GM23338 (cell line): ENCODE data around the gene ASIC3. TPM values are rescaled to one million over a fixed set of nuclear protein-coding genes. Genes with fewer than 3 reads are reported as not detected.

ENCODE experiments used
- ATAC-seq: fragments of 200-7000 bp; cut with Tn5 transposase; 3 replicates; pipeline ENCODE4 v1.9.1; 2020
- DNase-seq: peaks from one replicate; pipeline ENCODE4 v3.0.0-alpha.2; 2015; ENCODE audit warnings: low spot score
- H2AFZ ChIP-seq: fragments of 200-600 bp; sonication (generic); 2 replicates; pipeline ENCODE4 v1.8.0; 2016; ENCODE audit warnings: antibody characterized with exemption, mild to moderate bottlenecking, moderate library complexity
- H3F3A ChIP-seq: fragments of 200-600 bp; sonication (generic); replicated peaks from 2 replicates; pipeline ENCODE4 v1.8.0; 2017; ENCODE audit warnings: antibody characterized with exemption, mixed run types, low read depth
- H3K27ac ChIP-seq: fragments of 200-600 bp; sonication (generic); 2 replicates; pipeline ENCODE4 v1.6.1; 2016; ENCODE audit warnings: low read depth
- H3K27me3 ChIP-seq: fragments of 200-600 bp; sonication (generic); 2 replicates; pipeline ENCODE4 v1.8.0; 2016; ENCODE audit warnings: mild to moderate bottlenecking, mixed run types, moderate library complexity; ENCODE audit not compliant: insufficient read depth
- H3K36me3 ChIP-seq: fragments of 200-600 bp; sonication (generic); 2 replicates; pipeline ENCODE4 v1.8.0; 2016; ENCODE audit warnings: mild to moderate bottlenecking; ENCODE audit not compliant: insufficient read depth
- H3K4me1 ChIP-seq: fragments of 200-600 bp; sonication (generic); 2 replicates; pipeline ENCODE4 v1.8.0; 2016; ENCODE audit warnings: mild to moderate bottlenecking, moderate library complexity; ENCODE audit not compliant: insufficient read depth
- H3K4me2 ChIP-seq: fragments of 200-600 bp; sonication (generic); 2 replicates; pipeline ENCODE4 v1.7.1; 2017; ENCODE audit warnings: mixed run types
- H3K4me3 ChIP-seq: fragments of 200-600 bp; sonication (generic); 2 replicates; pipeline ENCODE4 v1.6.1; 2016; ENCODE audit warnings: mixed run types
- H3K79me2 ChIP-seq: fragments of 200-600 bp; sonication (generic); replicated peaks from 2 replicates; pipeline ENCODE4 v1.8.0; 2017; ENCODE audit warnings: mild to moderate bottlenecking; ENCODE audit not compliant: insufficient read depth
- H3K9me2 ChIP-seq: fragments of 200-600 bp; sonication (generic); 2 replicates; pipeline ENCODE4 v1.8.0; 2017; ENCODE audit not compliant: insufficient read depth
- H4K20me1 ChIP-seq: fragments of 200-600 bp; sonication (generic); replicated peaks from 2 replicates; pipeline ENCODE4 v1.8.0; 2017; ENCODE audit warnings: mild to moderate bottlenecking; ENCODE audit not compliant: insufficient read depth
- H3K27ac Mint-ChIP-seq: 2 replicates; pipeline ENCODE4 v1.8.0; 2020; ENCODE audit warnings: inconsistent platforms, mild to moderate bottlenecking, moderate library complexity, mixed read lengths
- H3K27me3 Mint-ChIP-seq: 3 replicates; pipeline ENCODE4 v1.8.0; 2022; ENCODE audit warnings: low read depth, mild to moderate bottlenecking, moderate library complexity, mixed read lengths, inconsistent platforms; ENCODE audit not compliant: insufficient read depth, poor library complexity
- H3K36me3 Mint-ChIP-seq: 3 replicates; pipeline ENCODE4 v1.8.0; 2021; ENCODE audit warnings: low read depth, mild to moderate bottlenecking, inconsistent platforms, moderate library complexity, mixed read lengths
- H3K4me1 Mint-ChIP-seq: 3 replicates; pipeline ENCODE4 v1.8.0; 2020; ENCODE audit warnings: mild to moderate bottlenecking, inconsistent platforms, mixed read lengths
- H3K4me3 Mint-ChIP-seq: 3 replicates; pipeline ENCODE4 v1.8.0; 2021; ENCODE audit warnings: moderate library complexity, mild to moderate bottlenecking, inconsistent platforms, mixed read lengths
- H3K9me3 Mint-ChIP-seq: 3 replicates; pipeline ENCODE4 v1.8.0; 2020; ENCODE audit warnings: moderate library complexity, mild to moderate bottlenecking, inconsistent platforms, mixed read lengths
- EZH2phosphoT487 ChIP-seq: fragments of 200-600 bp; sonication (generic); IDR thresholded peaks from one replicate; pipeline ENCODE4 v1.8.1; 2018; ENCODE audit warnings: antibody characterized with exemption; ENCODE audit not compliant: unreplicated experiment
- JUNB ChIP-seq: IDR thresholded peaks from one replicate; pipeline ENCODE4 v1.6.1; 2016; ENCODE audit warnings: antibody characterized with exemption; ENCODE audit not compliant: unreplicated experiment
- NANOG ChIP-seq: IDR thresholded peaks from 2 replicates; pipeline ENCODE4 v1.6.1; 2016; ENCODE audit warnings: antibody characterized with exemption, borderline replicate concordance
- POLR2AphosphoS5 ChIP-seq: IDR thresholded peaks from 2 replicates; pipeline ENCODE4 v1.6.1; 2016; ENCODE audit warnings: antibody characterized with exemption, low read depth
- REST ChIP-seq: IDR thresholded peaks from one replicate; pipeline ENCODE4 v1.6.1; 2018; ENCODE audit warnings: antibody characterized with exemption; ENCODE audit not compliant: unreplicated experiment
- ZNF114 ChIP-seq: fragments of 250-450 bp; sonication (Bioruptor Pico); IDR thresholded peaks from 2 replicates; pipeline ENCODE4 v1.5.0; 2020; ENCODE audit warnings: mild to moderate bottlenecking, moderate library complexity
- ZNF331 ChIP-seq: fragments of 250-450 bp; sonication (Bioruptor Pico); IDR thresholded peaks from 2 replicates; pipeline ENCODE4 v1.5.0; 2020; ENCODE audit warnings: low read depth, mild to moderate bottlenecking, moderate library complexity
- polyA plus RNA-seq: library from polyadenylated mRNA; unstranded; fragments of >200 nt; fragmentation: Nextera tagmentation; extraction: Ambion mirVana; gene quantifications from 2 replicates; pipeline ENCODE4 v1.2.1, GENCODE V29; 2016
- total RNA-seq: library from RNA; depleted of rRNA; stranded (reverse); fragments of >200 nt; shearing (Covaris generic); gene quantifications from 2 replicates; pipeline ENCODE4 v1.2.3, GENCODE V29; 2014
- TF ChIP-seq, protein P1 (sequence below), 2 experiments: fragments of 200-600 bp in 1 of 2; sonication (generic) in 1 of 2; conservative IDR thresholded peaks; 2 replicates each; pipeline versions ENCODE4 v1.5.1 to v1.6.1; 2016 to 2017; ENCODE audit warnings: antibody characterized with exemption in 2 of 2, low read depth in 2 of 2, mild to moderate bottlenecking in 2 of 2, moderate library complexity in 1 of 2

ASIC3 gene
- total and polyA plus RNA-seq, 2 experiments from 2014 or later = 0.87 to 0.90 TPM

DNA sequence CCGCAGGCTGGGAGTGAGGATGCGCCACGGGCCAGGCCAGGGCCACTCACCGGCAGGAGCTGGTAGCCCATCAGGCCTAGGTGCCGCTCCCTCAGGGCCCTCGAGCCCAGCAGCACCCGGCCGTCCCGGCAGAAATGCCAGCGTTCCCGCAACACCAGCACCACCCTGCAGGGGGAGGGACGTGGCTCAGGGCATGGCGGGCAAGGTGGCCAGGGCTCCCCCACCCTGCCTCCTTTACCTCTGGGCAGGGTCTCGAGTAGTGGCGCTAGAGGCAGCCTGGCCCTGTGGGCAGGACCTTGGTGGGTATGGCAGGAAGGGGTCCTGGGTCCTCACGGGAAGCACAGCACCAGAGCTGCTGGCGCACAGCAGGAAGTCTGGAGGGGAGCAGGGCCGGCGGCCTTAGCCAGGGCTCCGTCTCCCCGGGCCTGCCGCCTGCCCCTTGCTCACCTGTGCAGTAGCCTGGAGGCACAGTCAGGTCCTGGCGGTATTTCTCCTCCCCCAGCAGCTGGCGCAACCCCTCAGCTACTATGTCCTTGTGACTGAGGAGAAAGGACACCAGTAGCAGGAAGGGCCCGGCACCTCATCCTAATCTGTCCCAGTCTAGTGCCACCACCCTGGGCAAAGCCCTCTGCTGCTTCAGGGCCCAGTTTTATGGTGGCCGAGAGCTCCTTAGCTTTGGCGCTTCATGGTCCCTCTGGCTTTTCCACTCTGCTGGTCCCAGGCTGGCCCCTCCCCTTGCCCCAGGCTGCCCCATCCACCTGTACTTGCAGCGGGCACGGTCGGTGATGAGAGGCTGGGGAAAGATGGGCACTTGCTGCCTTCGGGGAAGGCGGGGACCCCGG, 28.8 kb downstream of the ASIC3 start:
- H3F3A ChIP-seq = 0 out of 2 replicates have a peak, but pooled peaks cover 15% of the 10 kb centered on the region
- 0 out of 2 replicates have a peak overlapping the region, but pooled peaks have one; percentile 26 for H3K27ac ChIP-seq
- peak; percentile 85 for DNase-seq
- Mint-ChIP-seq H3K36me3 (peaks cover 31% of the 10 kb centered on the region), H3K27me3 (peaks cover 22% of the 10 kb centered on the region), H3K4me3 (no peak overlapping the region), H3K4me1 (peaks cover 31% of the 10 kb centered on the region), H3K9me3 (peaks cover 2% of the 10 kb centered on the region; the same call in 1 of the 3 replicates), H3K27ac (no peak overlapping the region)
- H2AFZ ChIP-seq = no peak overlapping the region
- H4K20me1 ChIP-seq = peaks cover 12% of the 10 kb centered on the region
- H3K27me3 ChIP-seq = no peaks in the 10 kb centered on the region
- no peaks in the 10 kb centered on the region for H3K9me2 ChIP-seq
- H3K4me2 ChIP-seq = peak overlapping the region; percentile 60
- peaks cover 25% of the 10 kb centered on the region for H3K4me1 ChIP-seq
- ATAC-seq = peak; percentile 44
- H3K4me3 ChIP-seq = no peak overlapping the region
- H3K36me3 ChIP-seq = peaks cover 3% of the 10 kb centered on the region; the same call in 1 of the 2 replicates
- H3K79me2 ChIP-seq = peaks cover 6% of the 10 kb centered on the region; the same call in 1 of the 2 replicates
- TF ChIP-seq ZNF114 (CRISPR knock-in tag) (no peak), POLR2AphosphoS5 (no peak), REST (no peak), JUNB (no peak)
- TF ChIP-seq, protein P1, sequence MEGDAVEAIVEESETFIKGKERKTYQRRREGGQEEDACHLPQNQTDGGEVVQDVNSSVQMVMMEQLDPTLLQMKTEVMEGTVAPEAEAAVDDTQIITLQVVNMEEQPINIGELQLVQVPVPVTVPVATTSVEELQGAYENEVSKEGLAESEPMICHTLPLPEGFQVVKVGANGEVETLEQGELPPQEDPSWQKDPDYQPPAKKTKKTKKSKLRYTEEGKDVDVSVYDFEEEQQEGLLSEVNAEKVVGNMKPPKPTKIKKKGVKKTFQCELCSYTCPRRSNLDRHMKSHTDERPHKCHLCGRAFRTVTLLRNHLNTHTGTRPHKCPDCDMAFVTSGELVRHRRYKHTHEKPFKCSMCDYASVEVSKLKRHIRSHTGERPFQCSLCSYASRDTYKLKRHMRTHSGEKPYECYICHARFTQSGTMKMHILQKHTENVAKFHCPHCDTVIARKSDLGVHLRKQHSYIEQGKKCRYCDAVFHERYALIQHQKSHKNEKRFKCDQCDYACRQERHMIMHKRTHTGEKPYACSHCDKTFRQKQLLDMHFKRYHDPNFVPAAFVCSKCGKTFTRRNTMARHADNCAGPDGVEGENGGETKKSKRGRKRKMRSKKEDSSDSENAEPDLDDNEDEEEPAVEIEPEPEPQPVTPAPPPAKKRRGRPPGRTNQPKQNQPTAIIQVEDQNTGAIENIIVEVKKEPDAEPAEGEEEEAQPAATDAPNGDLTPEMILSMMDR (conservative IDR thresholded peaks at IDR 0.05; ENCODE audit: low read depth in 2 of 2) = peak; percentile 52 to 56

GRCh38 chr7:151077705-151078232, 29.4 kb downstream of the ASIC3 start:
- H4K20me1 ChIP-seq = peaks cover 12% of the 10 kb centered on the region
- TF ChIP-seq NANOG (no peak), EZH2phosphoT487 (no peak), ZNF331 (CRISPR knock-in tag) (no peak), REST (no peak)
- H3F3A ChIP-seq = 0 out of 2 replicates have a peak, but pooled peaks cover 15% of the 10 kb centered on the region
- H3K27ac ChIP-seq = no peak overlapping the region
- H3K4me3 ChIP-seq = no peak overlapping the region
- H3K4me1 ChIP-seq = peaks cover 25% of the 10 kb centered on the region
- Mint-ChIP-seq H3K9me3 (peaks cover 2% of the 10 kb centered on the region; the same call in 1 of the 3 replicates), H3K4me3 (peak overlapping the region; percentile 28; the same call in 1 of the 3 replicates), H3K27ac (no peak overlapping the region), H3K36me3 (peaks cover 28% of the 10 kb centered on the region), H3K27me3 (peaks cover 21% of the 10 kb centered on the region), H3K4me1 (peaks cover 36% of the 10 kb centered on the region)
- H3K79me2 ChIP-seq = peaks cover 6% of the 10 kb centered on the region; the same call in 1 of the 2 replicates
- DNase-seq (no peak), ATAC-seq (no peak)
- no peak overlapping the region for H2AFZ ChIP-seq
- no peaks in the 10 kb centered on the region for H3K9me2 ChIP-seq
- H3K4me2 ChIP-seq = no peak overlapping the region
- peaks cover 2% of the 10 kb centered on the region; the same call in 1 of the 2 replicates for H3K36me3 ChIP-seq
- no peaks in the 10 kb centered on the region for H3K27me3 ChIP-seq
